ENCODE data around the gene CRABP1.

Gene CRABP1

GRCh38 chr15:78360958-78361718, 21.0 kb downstream of the CRABP1 start:
- no peaks in the 10 kb centered on the region for H3K36me3 ChIP-seq (ENCODE audit: control insufficient read depth in 2 of 2, insufficient read depth in 1 of 2, low read length in 2 of 2)
- ChIA-PET POLR2A (no interaction called here), CTCF (interaction anchor here (0.6 kb wide), 1 partner anchor 19 kb away, joined by 5 read pairs; no protein-coding TSS in a partner anchor)
- TF ChIP-seq KLF7 (tag by site-specific recombination; IDR thresholded peaks at IDR 0.05; ENCODE audit: borderline replicate concordance) (no peak), ELK4 (IDR thresholded peaks at IDR 0.05; ENCODE audit: borderline replicate concordance, low read depth, low read length) (no peak), ZBTB1 (tag by site-specific recombination; IDR thresholded peaks at IDR 0.05) (no peak), OVOL3 (tag by site-specific recombination; IDR thresholded peaks at IDR 0.05) (no peak), ZNF133 (tag by site-specific recombination; IDR thresholded peaks at IDR 0.05) (no peak), ZNF488 (tag by site-specific recombination; IDR thresholded peaks at IDR 0.05) (no peak), ZNF561 (tag by site-specific recombination; IDR thresholded peaks at IDR 0.05; ENCODE audit: borderline replicate concordance) (no peak), ZNF654 (tag by site-specific recombination; IDR thresholded peaks at IDR 0.05; ENCODE audit: low read depth) (no peak), SETDB1 (IDR thresholded peaks at IDR 0.05; ENCODE audit: insufficient read length, low read length) (no peak), ZNF658 (tag by site-specific recombination; IDR thresholded peaks at IDR 0.05) (no peak), ZNF138 (tag by site-specific recombination; IDR thresholded peaks at IDR 0.05; ENCODE audit: borderline replicate concordance) (no peak), YY1 (tag by site-specific recombination; IDR thresholded peaks at IDR 0.05) (no peak), KLF16 (tag by site-specific recombination; IDR thresholded peaks at IDR 0.05) (no peak), ZNF571 (tag by site-specific recombination; IDR thresholded peaks at IDR 0.05) (no peak)
- TF ChIP-seq, protein P1, sequence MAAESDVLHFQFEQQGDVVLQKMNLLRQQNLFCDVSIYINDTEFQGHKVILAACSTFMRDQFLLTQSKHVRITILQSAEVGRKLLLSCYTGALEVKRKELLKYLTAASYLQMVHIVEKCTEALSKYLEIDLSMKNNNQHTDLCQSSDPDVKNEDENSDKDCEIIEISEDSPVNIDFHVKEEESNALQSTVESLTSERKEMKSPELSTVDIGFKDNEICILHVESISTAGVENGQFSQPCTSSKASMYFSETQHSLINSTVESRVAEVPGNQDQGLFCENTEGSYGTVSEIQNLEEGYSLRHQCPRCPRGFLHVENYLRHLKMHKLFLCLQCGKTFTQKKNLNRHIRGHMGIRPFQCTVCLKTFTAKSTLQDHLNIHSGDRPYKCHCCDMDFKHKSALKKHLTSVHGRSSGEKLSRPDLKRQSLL (tag by site-specific recombination; IDR thresholded peaks at IDR 0.05), result no peak
- no peak overlapping the region for H3K27ac ChIP-seq (ENCODE audit: extremely low read depth, low read depth, low read length)
- no peaks in the 10 kb centered on the region for H3K9me3 ChIP-seq (ENCODE audit: control insufficient read depth, insufficient read depth, low read depth, low read length)
- no peaks in the 10 kb centered on the region for H3K4me1 ChIP-seq (ENCODE audit: control insufficient read depth, insufficient read depth, low read length)
- H3K4me3 ChIP-seq (ENCODE audit: low read depth, low read length), result no peak overlapping the region

DNA sequence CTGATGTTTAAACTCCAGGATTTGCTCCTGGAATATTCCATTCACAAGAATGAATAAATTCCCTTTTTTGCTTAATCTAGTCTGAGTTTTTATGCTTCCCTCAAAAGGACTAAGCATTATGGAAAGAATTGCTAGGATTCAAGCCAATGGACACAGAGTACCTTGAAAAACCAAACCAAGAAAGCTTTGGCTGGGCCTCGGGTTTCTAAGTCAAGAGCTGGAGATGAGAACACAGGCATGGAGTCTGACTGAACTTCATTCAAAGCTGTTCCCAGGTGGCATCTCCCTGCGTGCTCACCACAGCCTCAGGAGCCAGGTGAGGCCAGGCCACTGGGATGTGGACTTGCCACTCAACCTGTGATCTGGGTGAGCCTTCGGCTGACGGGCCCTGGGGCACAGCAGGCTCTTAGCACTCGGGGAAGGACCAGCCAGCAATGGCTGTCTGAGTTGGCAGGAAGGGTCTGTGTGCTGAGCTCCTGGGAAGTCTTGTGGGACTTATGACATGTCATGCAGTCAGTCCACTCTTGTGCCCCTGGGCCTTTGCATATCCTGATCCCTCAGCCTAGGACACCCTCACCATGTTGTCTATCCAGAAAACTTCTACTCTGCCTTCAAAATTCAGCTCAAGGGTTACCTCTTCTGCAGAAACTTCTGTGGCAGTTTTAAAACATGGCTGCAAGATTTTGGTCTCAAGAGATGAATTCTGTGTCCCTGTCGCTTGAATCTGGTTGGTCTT, 21.8 kb downstream of the CRABP1 start:
- CTCF ChIA-PET, result interaction anchor here (0.6 to 0.7 kb wide), 2 partner anchors 20 to 196 kb away, joined by 4 to 5 read pairs; no protein-coding TSS in a partner anchor
- Histone ChIP-seq H3K4me3 (ENCODE audit: low read depth, low read length) (no peak overlapping the region), H3K9me3 (ENCODE audit: control insufficient read depth, insufficient read depth, low read depth, low read length) (no peaks in the 10 kb centered on the region), H3K36me3 (ENCODE audit: control insufficient read depth in 2 of 2, insufficient read depth in 1 of 2, low read length in 2 of 2) (no peaks in the 10 kb centered on the region), H3K27ac (ENCODE audit: extremely low read depth, low read depth, low read length) (no peak overlapping the region), H3K4me1 (ENCODE audit: control insufficient read depth, insufficient read depth, low read length) (no peaks in the 10 kb centered on the region)
- POLR2A ChIA-PET, result no interaction called here
- no peak for TF ChIP-seq ZNF624 (tag by site-specific recombination; IDR thresholded peaks at IDR 0.05)
- TF ChIP-seq ZBTB48 (tag by site-specific recombination; IDR thresholded peaks at IDR 0.05), result no peak
- no peak for TF ChIP-seq ZNF488 (tag by site-specific recombination; IDR thresholded peaks at IDR 0.05)
- no peak for TF ChIP-seq ZNF311 (tag by site-specific recombination; IDR thresholded peaks at IDR 0.05; ENCODE audit: borderline replicate concordance)
- TF ChIP-seq ZNF792 (tag by site-specific recombination; IDR thresholded peaks at IDR 0.05), result no peak
- peak; percentile 88 for TF ChIP-seq ZNF623 (tag by site-specific recombination; IDR thresholded peaks at IDR 0.05)
- TF ChIP-seq ZNF24 (tag by site-specific recombination; IDR thresholded peaks at IDR 0.05), result no peak

Data from HEK293 (cell line).